K562 (cell line): ENCODE measurements around the gene PI4KA. TPM values are rescaled to one million over a fixed set of nuclear protein-coding genes. Genes with fewer than 3 reads are reported as not detected.

ENCODE experiments used
- ARID2 ChIP-seq: fragments of 450-650 bp; IDR thresholded peaks from 2 replicates; pipeline ENCODE4 v1.6.1; 2017; ENCODE audit warnings: antibody characterized with exemption, mild to moderate bottlenecking
- CCNT2 ChIP-seq: IDR thresholded peaks from 2 replicates; pipeline ENCODE4 v1.6.1; 2011; ENCODE audit warnings: borderline replicate concordance, low read depth, mild to moderate bottlenecking, moderate library complexity, mixed read lengths, low read length; ENCODE audit not compliant: insufficient read length; ENCODE audit errors: extremely low read depth
- ELK3 ChIP-seq: fragments of 450-650 bp; formaldehyde crosslinking; IDR thresholded peaks from 2 replicates; pipeline ENCODE4 v1.4.0; 2020; ENCODE audit warnings: mild to moderate bottlenecking
- FOS ChIP-seq: IDR thresholded peaks from 3 replicates; pipeline ENCODE4 v1.6.1; 2011; ENCODE audit not compliant: insufficient read length; ENCODE audit errors: extremely low read depth
- FOXA3 ChIP-seq, 2 experiments: fragments of 450-650 bp in 1 of 2; sonication (generic) in 1 of 2; formaldehyde crosslinking; IDR thresholded peaks in 1 of 2; conservative IDR thresholded peaks in 1 of 2; 2 replicates each; pipeline versions ENCODE4 v1.4.0 to v1.8.0; 2020 to 2022; ENCODE audit warnings: mild to moderate bottlenecking in 2 of 2, missing genetic modification reagents in 1 of 2
- KAT2B ChIP-seq: IDR thresholded peaks from one replicate; pipeline ENCODE4 v1.6.1; 2012; ENCODE audit warnings: low read depth, mild to moderate bottlenecking, control low read depth, inconsistent platforms, low read length, moderate library complexity
- MYBL2 ChIP-seq, 2 experiments: fragments of 450-650 bp in 1 of 2; sonication (generic) in 1 of 2; formaldehyde crosslinking in 1 of 2; IDR thresholded peaks; 2 replicates each; pipeline versions ENCODE4 v1.6.1 to v1.8.1; 2017 to 2022; ENCODE audit warnings: borderline replicate concordance in 1 of 2, inconsistent platforms in 1 of 2, low read depth in 1 of 2, mild to moderate bottlenecking in 1 of 2, missing genetic modification reagents in 1 of 2, moderate library complexity in 1 of 2
- MYNN ChIP-seq, 2 experiments: sonication (generic); formaldehyde crosslinking in 1 of 2; IDR thresholded peaks; 2 replicates each; pipeline versions ENCODE4 v1.5.0 to v1.6.1; 2016 to 2020; ENCODE audit warnings: antibody characterized with exemption in 1 of 2, missing genetic modification reagents in 1 of 2
- NCOA4 ChIP-seq: fragments of 450-650 bp; IDR thresholded peaks from 2 replicates; pipeline ENCODE4 v1.6.1; 2018; ENCODE audit warnings: mild to moderate bottlenecking; ENCODE audit not compliant: partially characterized antibody
- PHTF2 ChIP-seq: fragments of 250-450 bp; sonication (Bioruptor Pico); IDR thresholded peaks from 2 replicates; pipeline ENCODE4 v1.5.0; 2021; ENCODE audit warnings: mild to moderate bottlenecking
- PREB ChIP-seq: sonication (generic); formaldehyde crosslinking; IDR thresholded peaks from 2 replicates; pipeline ENCODE4 v1.8.1; 2023; ENCODE audit warnings: mild to moderate bottlenecking, missing genetic modification reagents
- RBM34 ChIP-seq: fragments of 200-400 bp; formaldehyde crosslinking; IDR thresholded peaks from 2 replicates; pipeline ENCODE4 v1.6.1; 2018; ENCODE audit warnings: low read length, borderline replicate concordance; ENCODE audit not compliant: insufficient read depth
- SAFB ChIP-seq: fragments of 200-400 bp; formaldehyde crosslinking; IDR thresholded peaks from 2 replicates; pipeline ENCODE4 v1.6.1; 2017; ENCODE audit warnings: low read depth, low read length, borderline replicate concordance
- TCF7L2 ChIP-seq: fragments of 150-350 bp; IDR thresholded peaks from 2 replicates; pipeline ENCODE4 v1.6.1; 2016; ENCODE audit warnings: low read depth, mild to moderate bottlenecking, low read length, moderate library complexity
- ZBTB8A ChIP-seq: fragments of 450-650 bp; IDR thresholded peaks from 2 replicates; pipeline ENCODE4 v1.6.1; 2018; ENCODE audit warnings: mild to moderate bottlenecking, moderate library complexity; ENCODE audit not compliant: partially characterized antibody
- ZFP91 ChIP-seq: sonication (generic); formaldehyde crosslinking; IDR thresholded peaks from 2 replicates; pipeline ENCODE4 v1.8.0; 2022; ENCODE audit warnings: mild to moderate bottlenecking, missing genetic modification reagents
- ZFPM2 ChIP-seq: fragments of 250-450 bp; sonication (Bioruptor Pico); IDR thresholded peaks from 2 replicates; pipeline ENCODE4 v1.5.1; 2022; ENCODE audit warnings: mild to moderate bottlenecking
- ZNF12 ChIP-seq: sonication (generic); formaldehyde crosslinking; IDR thresholded peaks from 2 replicates; pipeline ENCODE4 v1.4.0; 2020; ENCODE audit warnings: mild to moderate bottlenecking, missing genetic modification reagents
- ZNF282 ChIP-seq: sonication (generic); formaldehyde crosslinking; IDR thresholded peaks from 2 replicates; pipeline ENCODE4 v1.8.1; 2023; ENCODE audit warnings: missing genetic modification reagents
- ZNF324 ChIP-seq: fragments of 250-450 bp; sonication (Bioruptor Pico); IDR thresholded peaks from 2 replicates; pipeline ENCODE4 v1.4.0; 2020; ENCODE audit warnings: mild to moderate bottlenecking
- polyA plus RNA-seq, 8 experiments: library from polyadenylated mRNA; depleted of rRNA in 4 of 8; stranded (reverse) in 5 of 8; unstranded in 3 of 8; fragments of >200 nt; fragmentation: Nextera tagmentation in 2 of 8; fragmentation: Illumina TruSeq in 1 of 8; extraction: Ambion mirVana in 2 of 8; extraction: Trizol in 1 of 8; gene quantifications; 2 replicates each; pipeline versions ENCODE4 v1.2.1 to v1.2.3, GENCODE V29; 2011 to 2014; ENCODE audit warnings: inconsistent platforms in 1 of 8, missing spikeins in 1 of 8
- total RNA-seq, 7 experiments: library from RNA; depleted of rRNA in 6 of 7; stranded (reverse); fragments of >200 nt in 6 of 7; fragmentation: Illumina TruSeq in 2 of 7; extraction: Trizol in 2 of 7; gene quantifications; 2 replicates each; pipeline versions ENCODE4 v1.2.1 to v1.2.3, GENCODE V29; 2011 to 2021; ENCODE audit warnings: low replicate concordance in 1 of 7
- TF ChIP-seq, protein P1 (sequence below): fragments of 250-450 bp; sonication (Bioruptor Pico); IDR thresholded peaks from 2 replicates; pipeline ENCODE4 v1.9.0; 2021; ENCODE audit warnings: mild to moderate bottlenecking

Gene PI4KA
- total and polyA plus RNA-seq, 9 of the 15 experiments (the other 6 are each of a cell fraction or from before 2014, with no cell fraction given) = 7.3 to 187 (median 84.7) TPM

DNA sequence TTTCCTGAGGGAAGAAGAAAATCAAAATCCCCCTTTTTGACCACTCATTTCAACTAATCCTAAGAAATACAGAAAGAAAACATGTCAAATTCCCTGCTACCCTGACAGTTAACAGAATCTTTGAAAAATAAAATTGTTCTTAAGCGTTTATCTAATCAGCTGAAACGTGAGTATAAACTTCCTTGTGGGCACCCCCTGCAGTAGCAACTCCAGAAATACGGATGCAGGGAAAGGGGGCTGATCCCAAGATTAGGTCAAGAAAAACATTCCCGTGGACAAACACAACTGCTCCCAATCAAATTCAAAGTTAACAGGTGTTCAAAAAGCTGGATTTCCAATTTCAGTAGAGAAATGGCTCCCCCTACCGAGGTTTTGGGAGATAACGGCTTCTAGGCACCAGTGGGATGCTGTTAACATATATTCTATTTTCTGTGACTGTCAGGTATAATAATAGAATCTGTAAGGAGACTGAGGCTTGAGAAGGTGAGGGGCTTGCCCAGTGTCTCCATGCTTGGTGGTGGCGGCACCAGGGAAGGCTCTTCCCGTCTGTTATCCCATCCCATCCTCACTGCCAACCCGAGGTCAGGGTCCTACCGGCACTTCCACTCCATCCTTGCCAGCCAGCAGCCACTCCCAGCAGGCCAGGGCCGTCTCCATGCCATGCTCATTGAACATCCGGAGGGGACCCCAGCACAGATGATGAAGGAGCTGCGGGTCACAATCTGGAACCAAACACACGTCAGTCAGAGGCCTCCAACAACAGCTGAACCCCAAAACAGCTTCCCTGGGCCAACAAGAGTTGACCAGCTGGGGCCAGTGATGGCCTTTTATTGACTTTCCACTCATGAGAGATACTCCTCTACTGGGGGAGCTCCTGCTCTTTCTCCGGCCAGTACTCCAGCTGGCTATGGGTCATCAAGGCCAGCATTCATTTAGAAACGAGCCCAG is 116.7 kb downstream of the PI4KA start (continued):
- TF ChIP-seq FOXA3 (CRISPR knock-in tag; conservative IDR thresholded peaks at IDR 0.05 in 1 of 2, IDR thresholded peaks at IDR 0.05 in 1 of 2) = 0 out of 4 replicates have a peak, but pooled peaks of 1 of the 2 experiments have one; percentile 24
- TF ChIP-seq ZNF12 (CRISPR knock-in tag) = 0 out of 2 replicates have a peak, but pooled peaks have one; percentile 14
- no peak for TF ChIP-seq ELK3 (CRISPR knock-in tag)
- no peak for TF ChIP-seq PREB
- TF ChIP-seq CCNT2 = no peak
- TF ChIP-seq ARID2 = 0 out of 2 replicates have a peak, but pooled peaks have one; percentile 6
- TF ChIP-seq, protein P1, sequence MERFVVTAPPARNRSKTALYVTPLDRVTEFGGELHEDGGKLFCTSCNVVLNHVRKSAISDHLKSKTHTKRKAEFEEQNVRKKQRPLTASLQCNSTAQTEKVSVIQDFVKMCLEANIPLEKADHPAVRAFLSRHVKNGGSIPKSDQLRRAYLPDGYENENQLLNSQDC (CRISPR knock-in tag) = no peak
- no peak for TF ChIP-seq ZFP91 (CRISPR knock-in tag)
- no peak for TF ChIP-seq KAT2B
- no peak for TF ChIP-seq SAFB
- no peak for TF ChIP-seq ZNF282 (CRISPR knock-in tag)
- peak; percentile 71 for TF ChIP-seq MYBL2 (IDR thresholded peaks at IDR 0.05; ENCODE audit: low read depth)
- TF ChIP-seq MYBL2 (CRISPR knock-in tag; IDR thresholded peaks at IDR 0.05; ENCODE audit: borderline replicate concordance) = no peak
- TF ChIP-seq PHTF2 (CRISPR knock-in tag) = no peak
- no peak for TF ChIP-seq RBM34
- TF ChIP-seq ZNF324 (CRISPR knock-in tag) = no peak
- TF ChIP-seq ZFPM2 (CRISPR knock-in tag) = no peak
- no peak for TF ChIP-seq ZBTB8A
- TF ChIP-seq TCF7L2 = no peak
- no peak for TF ChIP-seq FOS
- no peak for TF ChIP-seq NCOA4
- TF ChIP-seq MYNN (IDR thresholded peaks at IDR 0.05) = 0 out of 2 replicates have a peak, but pooled peaks have one; percentile 24
- TF ChIP-seq MYNN (CRISPR knock-in tag; IDR thresholded peaks at IDR 0.05) = no peak
